Mesenchymal stem cell (in vitro differentiated cells and primary cell): ENCODE data around the gene IRAK4.

Experiments used
- DNase-seq: peaks from one replicate; pipeline ENCODE4 v3.0.0-alpha.2; 2013
- H2AFZ ChIP-seq: one replicate; pipeline ENCODE4 v1.6.1; 2013; ENCODE audit warnings: low read depth, mild to moderate bottlenecking, control low read depth, inconsistent platforms, low read length, moderate library complexity
- H2AK5ac ChIP-seq: 2 replicates; pipeline ENCODE4 v1.6.1; 2013; ENCODE audit warnings: low read length, moderate library complexity, mild to moderate bottlenecking, inconsistent platforms; ENCODE audit not compliant: severe bottlenecking
- H2BK120ac ChIP-seq: one replicate; pipeline ENCODE4 v1.6.1; 2013; ENCODE audit warnings: low read depth, mild to moderate bottlenecking, inconsistent platforms, low read length, moderate library complexity
- H2BK12ac ChIP-seq, 2 experiments: one replicate each; pipeline ENCODE4 v1.6.1; 2013; ENCODE audit warnings: inconsistent platforms in 2 of 2, low read length in 2 of 2, mild to moderate bottlenecking in 2 of 2, moderate library complexity in 2 of 2, control low read depth in 1 of 2
- H2BK15ac ChIP-seq: one replicate; pipeline ENCODE4 v1.6.1; 2013; ENCODE audit warnings: mild to moderate bottlenecking, low read depth, inconsistent platforms; ENCODE audit not compliant: poor library complexity, severe bottlenecking
- H2BK5ac ChIP-seq: 2 replicates; pipeline ENCODE4 v1.6.1; 2013; ENCODE audit warnings: low read depth, mild to moderate bottlenecking, low read length, control low read depth, inconsistent platforms; ENCODE audit not compliant: poor library complexity, severe bottlenecking
- H3K14ac ChIP-seq, 2 experiments: one replicate each; pipeline ENCODE4 v1.6.1; 2013; ENCODE audit warnings: inconsistent platforms in 2 of 2, low read length in 2 of 2, control low read depth in 1 of 2, mild to moderate bottlenecking in 1 of 2, moderate library complexity in 1 of 2
- H3K18ac ChIP-seq, 2 experiments: one replicate each; pipeline ENCODE4 v1.6.1; 2013; ENCODE audit warnings: inconsistent platforms in 2 of 2, low read length in 2 of 2, control low read depth in 1 of 2, low read depth in 1 of 2, mild to moderate bottlenecking in 1 of 2
- H3K23ac ChIP-seq, 2 experiments: one replicate each; pipeline ENCODE4 v1.6.1; 2013; ENCODE audit warnings: inconsistent platforms in 2 of 2, low read length in 2 of 2, mild to moderate bottlenecking in 2 of 2, moderate library complexity in 2 of 2, control low read depth in 1 of 2
- H3K27ac ChIP-seq: 2 replicates; pipeline ENCODE4 v1.5.1; 2013; ENCODE audit warnings: mild to moderate bottlenecking, moderate library complexity, low read length, control low read depth, inconsistent platforms; ENCODE audit not compliant: poor library complexity, severe bottlenecking
- H3K27me3 ChIP-seq, 2 experiments: 2 replicates each; pipeline versions ENCODE4 v1.6.1 to v1.7.0; 2013; ENCODE audit warnings: low read length in 2 of 2, mild to moderate bottlenecking in 2 of 2, moderate library complexity in 2 of 2, control low read depth in 1 of 2, inconsistent platforms in 1 of 2; ENCODE audit not compliant: control insufficient read depth in 1 of 2, insufficient read depth in 1 of 2
- H3K36me3 ChIP-seq, 2 experiments: 2 replicates each; pipeline versions ENCODE4 v1.6.1 to v1.7.0; 2013; ENCODE audit warnings: low read length in 2 of 2, control low read depth in 1 of 2, inconsistent platforms in 1 of 2, low read depth in 1 of 2, mild to moderate bottlenecking in 1 of 2; ENCODE audit not compliant: insufficient read depth in 2 of 2, control insufficient read depth in 1 of 2
- H3K4ac ChIP-seq, 2 experiments: one replicate each; pipeline ENCODE4 v1.6.1; 2013; ENCODE audit warnings: inconsistent platforms in 2 of 2, low read length in 2 of 2, mild to moderate bottlenecking in 2 of 2, moderate library complexity in 2 of 2, control low read depth in 1 of 2, low read depth in 1 of 2
- H3K4me1 ChIP-seq: 2 replicates; pipeline ENCODE4 v1.6.1; 2013; ENCODE audit warnings: low read depth, low read length, control low read depth; ENCODE audit not compliant: control insufficient read depth, insufficient read depth
- H3K4me2 ChIP-seq: 2 replicates; pipeline ENCODE4 v1.6.1; 2013; ENCODE audit warnings: low read length, mild to moderate bottlenecking, inconsistent platforms; ENCODE audit not compliant: poor library complexity, severe bottlenecking
- H3K4me3 ChIP-seq, 2 experiments: 2 replicates each; pipeline versions ENCODE4 v1.5.1 to v1.7.0; 2013; ENCODE audit warnings: low read length in 2 of 2, mild to moderate bottlenecking in 2 of 2, control low read depth in 1 of 2, low read depth in 1 of 2; ENCODE audit not compliant: insufficient read depth in 1 of 2
- H3K79me1 ChIP-seq: replicated peaks from 2 replicates; pipeline ENCODE4 v1.6.1; 2013; ENCODE audit warnings: mild to moderate bottlenecking, control low read depth, low read length, inconsistent platforms; ENCODE audit not compliant: poor library complexity, severe bottlenecking
- H3K9ac ChIP-seq: 2 replicates; pipeline ENCODE4 v1.7.0; 2013; ENCODE audit warnings: mild to moderate bottlenecking, low read length, moderate library complexity
- H3K9me3 ChIP-seq: 2 replicates; pipeline ENCODE4 v1.7.0; 2013; ENCODE audit warnings: mild to moderate bottlenecking, low read length; ENCODE audit not compliant: control insufficient read depth
- H4K8ac ChIP-seq: one replicate; pipeline ENCODE4 v1.6.1; 2013; ENCODE audit warnings: inconsistent platforms, mild to moderate bottlenecking, low read length, moderate library complexity
- H4K91ac ChIP-seq: one replicate; pipeline ENCODE4 v1.6.1; 2013; ENCODE audit warnings: mild to moderate bottlenecking, low read length, inconsistent platforms
- WGBS: methylation state at CpG from one replicate; pipeline ENCODE4 v1.1.7; 2013; ENCODE audit warnings: mixed read lengths; 5-methylcytosine and 5-hydroxymethylcytosine counted together

Gene IRAK4

DNA sequence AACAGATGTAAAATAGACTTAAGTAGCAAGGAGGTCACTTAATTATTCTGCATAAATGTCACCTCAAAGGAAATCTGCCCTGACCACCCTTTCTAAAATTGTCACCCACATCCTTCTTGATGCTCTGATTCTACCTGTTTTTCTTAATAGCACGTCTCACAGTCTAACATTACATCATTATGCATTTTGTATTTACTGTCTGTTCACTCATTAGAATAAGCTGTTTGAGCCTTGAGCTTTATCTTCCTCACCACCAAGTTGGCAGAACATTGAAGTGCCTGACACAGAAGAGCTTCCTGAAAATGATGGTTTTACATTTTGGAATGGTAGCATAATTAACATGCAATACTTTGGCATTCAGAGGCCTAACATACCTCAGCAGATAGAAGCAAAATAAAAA is 68.3 kb downstream of the IRAK4 start:
- H2BK12ac ChIP-seq = no peak overlapping the region
- no peak overlapping the region for H2BK15ac ChIP-seq
- no peak overlapping the region for H2AFZ ChIP-seq
- no peaks in the 10 kb centered on the region for H3K36me3 ChIP-seq
- no peak overlapping the region for H3K4me2 ChIP-seq
- no peak overlapping the region for H2BK120ac ChIP-seq
- H3K23ac ChIP-seq = no peak overlapping the region
- H4K8ac ChIP-seq = no peak overlapping the region
- H3K4me3 ChIP-seq = no peak overlapping the region
- H3K4ac ChIP-seq = no peak overlapping the region
- no peak overlapping the region for H3K14ac ChIP-seq
- H2BK5ac ChIP-seq = no peak overlapping the region
- H3K9ac ChIP-seq = no peak overlapping the region
- WGBS = 88% methylated on average over 1 of the region's 1 CpG
- H3K9me3 ChIP-seq = no peaks in the 10 kb centered on the region
- H2AK5ac ChIP-seq = no peak overlapping the region
- no peak overlapping the region for H3K18ac ChIP-seq
- H3K27ac ChIP-seq = no peak overlapping the region
- no peaks in the 10 kb centered on the region for H3K27me3 ChIP-seq
- peaks cover 4% of the 10 kb centered on the region for H3K4me1 ChIP-seq
- DNase-seq = no peak
- H4K91ac ChIP-seq = no peak overlapping the region
- H3K79me1 ChIP-seq = no peaks in the 10 kb centered on the region

DNA sequence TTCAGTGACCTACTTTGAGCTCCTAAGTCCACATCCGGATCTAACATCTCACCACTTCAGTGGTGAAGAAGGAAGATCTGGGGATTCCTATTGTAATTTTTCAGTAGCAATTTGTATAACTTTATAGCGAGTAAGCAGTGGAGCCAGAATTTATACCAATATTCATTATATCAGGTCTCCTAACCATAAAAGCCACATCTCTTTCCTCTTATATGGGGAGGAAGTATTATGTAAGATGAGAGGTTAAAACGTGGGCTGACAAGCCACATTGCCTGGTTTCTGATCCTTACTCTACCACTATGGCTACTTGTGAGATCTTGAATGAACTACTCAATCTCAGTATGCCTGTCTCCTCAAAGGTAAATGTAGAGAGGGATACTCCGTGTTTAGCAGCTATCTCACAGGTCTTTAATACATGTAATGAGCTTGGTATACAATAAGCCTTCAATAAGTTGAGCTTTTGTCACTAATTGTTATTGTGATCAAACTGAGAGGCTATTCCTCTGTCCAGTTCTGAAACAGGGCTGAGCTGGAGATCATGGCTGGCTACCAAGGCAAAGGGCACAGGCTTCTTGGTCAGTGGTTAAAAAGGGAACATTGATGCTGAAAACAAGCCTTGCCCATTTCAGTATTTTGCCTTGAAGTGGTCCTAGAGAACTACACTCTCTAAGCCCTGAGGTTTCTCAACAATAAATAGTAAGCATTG is 73.9 kb downstream of the IRAK4 start:
- WGBS = 60% methylated on average over 1 of the region's 4 CpGs
- H3K27me3 ChIP-seq = no peaks in the 10 kb centered on the region
- peaks cover 5% of the 10 kb centered on the region for H3K4me1 ChIP-seq

DNA sequence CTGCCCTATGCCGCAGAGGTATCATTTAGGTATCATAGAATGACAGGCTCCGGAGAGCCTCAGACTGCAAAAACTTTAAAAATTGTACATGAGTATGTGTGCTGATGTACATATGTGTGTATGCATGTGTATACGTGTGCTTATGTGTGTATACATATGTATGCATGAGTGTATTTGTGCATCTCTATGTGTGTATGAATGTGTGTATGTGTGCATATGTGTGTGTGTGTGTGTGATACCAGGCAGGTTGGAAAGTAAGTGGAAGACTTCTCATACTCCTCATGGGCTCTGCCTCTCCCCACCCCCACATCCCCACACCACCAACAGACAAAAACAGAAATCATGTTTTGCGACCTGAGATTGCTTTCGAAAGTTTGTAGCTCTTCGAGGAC is 76.5 kb downstream of the IRAK4 start:
- Histone ChIP-seq H2BK5ac (no peak overlapping the region), H2AFZ (peak overlapping the region; percentile 21), H3K4me1 (peaks cover 1% of the 10 kb centered on the region), H3K36me3 (no peaks in the 10 kb centered on the region), H3K4me2 (peak overlapping the region; percentile 93), H3K27me3 (no peaks in the 10 kb centered on the region), H2BK15ac (no peak overlapping the region), H3K79me1 (no peaks in the 10 kb centered on the region), H4K91ac (peak overlapping the region; percentile 92), H3K27ac (no peak overlapping the region), H3K23ac (no peak overlapping the region), H4K8ac (peak overlapping the region; percentile 96), H3K4ac (peak overlapping the region; percentile 50 to 75), H3K4me3 (peak overlapping the region in 1 of 2 experiments; percentile 87), H2AK5ac (no peak overlapping the region), H3K9me3 (no peaks in the 10 kb centered on the region), H2BK120ac (no peak overlapping the region), H3K9ac (peak overlapping the region; percentile 94), H3K14ac (no peak overlapping the region), H3K18ac (peak overlapping the region in 1 of 2 experiments; percentile 88), H2BK12ac (no peak overlapping the region)
- peak; percentile 34 for DNase-seq
- WGBS = 53% methylated on average over 6 of the region's 6 CpGs

More for the DNA sequence above, 73.9 kb downstream of the IRAK4 start:
- no peak for DNase-seq
- Histone ChIP-seq H3K27ac (no peak overlapping the region), H3K9ac (no peak overlapping the region), H2BK5ac (no peak overlapping the region), H3K4me2 (no peak overlapping the region), H2BK120ac (no peak overlapping the region), H4K8ac (no peak overlapping the region), H3K36me3 (no peaks in the 10 kb centered on the region), H4K91ac (no peak overlapping the region), H3K18ac (no peak overlapping the region), H2AK5ac (no peak overlapping the region), H3K4ac (no peak overlapping the region), H3K14ac (no peak overlapping the region), H3K23ac (no peak overlapping the region), H3K79me1 (no peaks in the 10 kb centered on the region), H2AFZ (no peak overlapping the region), H3K9me3 (no peaks in the 10 kb centered on the region), H2BK12ac (no peak overlapping the region), H2BK15ac (no peak overlapping the region), H3K4me3 (no peak overlapping the region)

DNA sequence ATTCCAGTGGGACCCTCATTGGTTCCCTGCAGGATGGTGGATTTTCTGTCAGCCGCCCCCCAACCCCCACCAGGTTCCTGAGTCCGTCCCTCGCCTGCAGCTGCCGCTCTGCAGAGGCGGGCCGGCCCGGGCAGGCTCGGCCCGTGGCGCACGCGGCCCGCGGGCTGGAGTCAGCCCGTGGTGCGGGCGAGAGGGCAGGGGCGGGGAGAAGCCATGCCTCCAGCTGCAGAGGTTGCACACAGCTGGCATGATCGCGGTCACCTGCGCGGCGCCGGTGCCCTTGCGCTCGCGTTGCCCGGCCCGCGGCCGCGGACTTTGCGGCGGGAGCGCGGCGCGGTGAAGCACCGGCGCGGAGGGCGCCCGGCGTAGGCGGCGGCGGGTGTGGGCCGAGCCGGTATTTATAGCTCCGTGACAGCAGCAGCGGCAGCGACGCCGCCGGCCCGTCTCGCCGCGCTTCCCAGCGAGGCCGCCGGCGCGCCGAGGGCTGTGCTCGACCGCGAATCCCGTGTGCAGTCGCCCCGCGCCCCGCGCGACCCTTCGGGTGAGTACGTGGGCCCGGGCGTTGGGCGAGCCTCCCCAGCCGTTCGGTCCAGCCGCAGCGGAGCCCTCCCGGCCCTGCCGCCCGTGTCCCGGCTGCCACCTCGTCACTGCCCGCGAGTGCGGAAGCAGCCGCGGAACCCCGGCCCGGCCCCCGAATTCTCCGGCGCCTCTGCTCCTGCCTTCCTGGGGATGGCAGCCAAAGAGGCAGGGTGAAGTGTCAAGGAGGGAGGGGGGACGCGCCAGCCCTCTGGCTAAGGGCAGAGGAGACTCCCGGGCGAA is 77.1 kb downstream of the IRAK4 start, which contains the start of gene TMEM117:
TMEM117 (plus strand) TSS at position 426 of the 819 bp plus-strand sequence.
- Histone ChIP-seq H3K36me3 (no peaks in the 10 kb centered on the region), H3K4me1 (peaks cover 1% of the 10 kb centered on the region), H3K4me3 (peak within 1 kb of the TSS; percentile 87 to 89), H3K4ac (peak within 1 kb of the TSS; percentile 75 to 96), H3K23ac (peak within 1 kb of the TSS in 1 of 2 experiments; percentile 92), H2BK15ac (peak within 1 kb of the TSS; percentile 19), H3K27me3 (no peaks in the 10 kb centered on the region), H3K18ac (peak within 1 kb of the TSS; percentile 88 to 97), H2AFZ (peak within 1 kb of the TSS; percentile 21), H2BK12ac (peak within 1 kb of the TSS in 1 of 2 experiments; percentile 71), H2AK5ac (no peak within 1 kb of the TSS), H3K14ac (peak within 1 kb of the TSS in 1 of 2 experiments; percentile 97), H2BK5ac (peak within 1 kb of the TSS; percentile 71), H3K9ac (peak within 1 kb of the TSS; percentile 94), H4K91ac (peak within 1 kb of the TSS; percentile 96), H3K27ac (peak within 1 kb of the TSS; percentile 49), H3K9me3 (no peaks in the 10 kb centered on the region), H2BK120ac (peak within 1 kb of the TSS; percentile 80), H3K4me2 (peak within 1 kb of the TSS; percentile 93), H3K79me1 (peaks cover 1% of the 10 kb centered on the region), H4K8ac (peak within 1 kb of the TSS; percentile 96)
- WGBS = under 1% methylated on average over 65 of the region's 103 CpGs
- DNase-seq = peak; percentile 68
